Raji (cell line): ENCODE results near the gene ANKHD1.

Experiments
- POLR2A ChIP-seq: IDR thresholded peaks from 2 replicates; pipeline ENCODE4 v1.6.1; 2011; ENCODE audit warnings: low read depth, low read length, control low read depth; ENCODE audit not compliant: insufficient read depth

ANKHD1 gene

DNA sequence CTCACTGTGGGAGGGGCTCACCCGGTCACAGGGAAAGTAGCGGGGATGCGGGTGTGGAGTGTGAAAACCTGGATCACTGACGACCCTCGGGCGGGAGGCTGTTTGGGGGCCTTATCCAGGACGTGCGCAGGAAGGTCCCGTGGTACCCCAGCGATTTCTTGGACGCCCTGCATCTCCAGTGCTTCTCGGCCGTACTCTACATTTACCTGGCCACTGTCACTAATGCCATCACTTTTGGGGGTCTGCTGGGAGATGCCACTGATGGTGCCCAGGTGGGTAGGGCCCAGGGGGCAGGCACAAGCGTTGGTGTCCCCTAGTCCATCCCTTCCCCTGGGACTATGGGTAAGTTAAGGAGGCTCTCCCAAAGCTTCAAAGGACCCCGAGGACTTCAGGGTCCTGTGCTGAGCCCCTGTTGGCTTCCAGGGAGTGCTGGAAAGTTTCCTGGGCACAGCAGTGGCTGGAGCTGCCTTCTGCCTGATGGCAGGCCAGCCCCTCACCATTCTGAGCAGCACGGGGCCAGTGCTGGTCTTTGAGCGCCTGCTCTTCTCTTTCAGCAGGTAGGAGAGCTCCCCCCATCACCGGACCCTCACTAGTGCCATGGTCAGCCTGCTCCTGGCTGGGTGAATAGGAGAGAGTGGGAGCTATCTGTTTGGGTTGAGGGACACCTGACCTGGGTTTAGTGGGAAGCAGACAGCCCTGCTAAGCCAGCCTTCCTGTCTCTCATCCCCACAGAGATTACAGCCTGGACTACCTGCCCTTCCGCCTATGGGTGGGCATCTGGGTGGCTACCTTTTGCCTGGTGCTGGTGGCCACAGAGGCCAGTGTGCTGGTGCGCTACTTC is 37.8 kb upstream of the ANKHD1 start:
- TF ChIP-seq POLR2A = no peak

DNA sequence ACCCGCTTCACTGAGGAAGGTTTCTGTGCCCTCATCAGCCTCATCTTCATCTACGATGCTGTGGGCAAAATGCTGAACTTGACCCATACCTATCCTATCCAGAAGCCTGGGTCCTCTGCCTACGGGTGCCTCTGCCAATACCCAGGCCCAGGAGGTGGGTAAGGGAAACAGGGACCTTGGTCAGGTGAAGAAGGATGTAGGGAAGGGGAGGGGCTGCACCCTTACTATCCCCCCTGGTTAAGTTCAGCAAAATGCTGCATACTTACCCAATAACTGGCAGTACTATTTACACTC is 37.2 kb upstream of the ANKHD1 start:
- no peak for TF ChIP-seq POLR2A

DNA sequence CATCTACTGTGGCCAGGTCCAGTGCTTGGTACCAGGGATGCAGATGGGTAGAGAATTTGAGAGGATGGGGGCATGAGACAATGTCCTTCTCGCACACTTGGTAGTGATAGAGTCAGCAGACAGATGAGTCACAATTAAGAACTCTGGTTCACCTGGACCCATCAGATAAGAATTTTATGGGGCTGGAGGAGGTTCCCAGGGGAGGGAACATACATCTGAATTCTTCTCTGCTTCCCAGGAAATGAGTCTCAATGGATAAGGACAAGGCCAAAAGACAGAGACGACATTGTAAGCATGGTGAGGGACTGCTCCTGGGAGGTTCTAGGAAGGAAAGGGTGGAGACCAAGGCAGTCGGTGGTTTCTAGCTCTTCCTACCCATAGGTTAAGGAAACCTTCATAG is 36.4 kb upstream of the ANKHD1 start:
- TF ChIP-seq POLR2A = no peak

DNA sequence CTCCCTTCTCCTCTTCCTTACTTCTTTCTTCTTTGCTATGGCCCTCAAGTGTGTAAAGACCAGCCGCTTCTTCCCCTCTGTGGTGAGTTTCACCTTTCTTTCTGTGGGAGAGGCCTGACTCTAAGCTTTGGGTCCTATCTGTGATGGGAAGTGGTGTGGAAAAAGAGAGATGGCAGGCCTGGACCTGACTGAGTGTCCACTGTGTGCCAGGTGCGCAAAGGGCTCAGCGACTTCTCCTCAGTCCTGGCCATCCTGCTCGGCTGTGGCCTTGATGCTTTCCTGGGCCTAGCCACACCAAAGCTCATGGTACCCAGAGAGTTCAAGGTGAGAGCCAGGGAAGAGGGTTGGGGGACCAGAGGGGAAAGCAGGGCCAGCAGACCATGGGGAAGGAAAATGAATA is 35.7 kb upstream of the ANKHD1 start:
- no peak for TF ChIP-seq POLR2A

DNA sequence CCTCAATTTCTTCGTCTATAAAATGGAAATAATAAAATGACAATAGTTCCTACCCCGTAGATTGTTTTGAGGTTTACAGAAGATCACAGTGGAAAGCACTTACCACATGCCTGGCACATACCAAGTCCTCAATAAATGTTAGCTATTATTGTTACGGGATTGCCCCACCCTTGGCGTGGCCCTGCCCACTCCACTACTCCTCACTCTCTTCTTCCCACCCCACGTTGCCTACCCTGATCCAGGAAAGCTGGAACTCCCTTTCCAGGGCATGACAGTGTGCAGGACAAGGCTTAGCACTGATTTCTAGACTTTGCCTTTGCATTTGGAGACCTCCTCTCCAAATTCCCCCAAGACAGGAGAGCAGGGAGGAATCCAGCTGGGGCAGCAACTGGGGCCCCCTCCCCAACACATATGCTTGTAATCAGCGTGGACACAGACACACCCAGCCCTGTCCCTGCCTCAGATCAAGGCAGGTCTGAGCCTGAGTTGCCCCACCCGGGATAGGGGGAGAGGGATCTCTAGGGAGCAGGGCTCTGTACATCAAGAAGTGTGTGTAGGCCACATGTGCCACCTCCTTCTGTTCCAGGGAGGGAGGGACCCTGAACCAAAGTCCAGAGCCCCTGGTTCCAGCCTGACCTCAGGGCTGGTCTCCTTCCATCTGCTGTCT is 34.9 kb upstream of the ANKHD1 start:
- TF ChIP-seq POLR2A = no peak

DNA sequence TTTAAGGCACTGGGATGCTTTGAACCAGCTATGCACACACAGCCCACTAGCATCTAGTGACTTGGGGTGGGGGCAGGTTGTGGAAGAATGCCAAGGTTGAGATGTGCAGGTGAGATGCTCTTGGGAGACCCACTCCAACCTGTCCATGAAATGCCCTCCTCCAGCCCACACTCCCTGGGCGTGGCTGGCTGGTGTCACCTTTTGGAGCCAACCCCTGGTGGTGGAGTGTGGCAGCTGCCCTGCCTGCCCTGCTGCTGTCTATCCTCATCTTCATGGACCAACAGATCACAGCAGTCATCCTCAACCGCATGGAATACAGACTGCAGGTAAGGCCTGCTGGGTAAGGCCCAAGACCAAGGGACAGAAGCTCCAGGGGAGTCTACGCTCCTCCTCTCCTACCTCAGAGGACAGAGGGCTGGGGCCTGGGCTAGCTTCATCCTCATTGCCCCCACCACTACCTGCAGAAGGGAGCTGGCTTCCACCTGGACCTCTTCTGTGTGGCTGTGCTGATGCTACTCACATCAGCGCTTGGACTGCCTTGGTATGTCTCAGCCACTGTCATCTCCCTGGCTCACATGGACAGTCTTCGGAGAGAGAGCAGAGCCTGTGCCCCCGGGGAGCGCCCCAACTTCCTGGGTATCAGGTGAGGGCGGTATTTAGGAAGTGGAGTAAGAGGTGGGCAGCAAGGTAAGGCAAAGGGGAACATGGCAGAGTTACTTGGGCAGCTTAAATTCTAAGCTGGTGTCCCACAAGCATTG is 34.2 kb upstream of the ANKHD1 start:
- no peak for TF ChIP-seq POLR2A

DNA sequence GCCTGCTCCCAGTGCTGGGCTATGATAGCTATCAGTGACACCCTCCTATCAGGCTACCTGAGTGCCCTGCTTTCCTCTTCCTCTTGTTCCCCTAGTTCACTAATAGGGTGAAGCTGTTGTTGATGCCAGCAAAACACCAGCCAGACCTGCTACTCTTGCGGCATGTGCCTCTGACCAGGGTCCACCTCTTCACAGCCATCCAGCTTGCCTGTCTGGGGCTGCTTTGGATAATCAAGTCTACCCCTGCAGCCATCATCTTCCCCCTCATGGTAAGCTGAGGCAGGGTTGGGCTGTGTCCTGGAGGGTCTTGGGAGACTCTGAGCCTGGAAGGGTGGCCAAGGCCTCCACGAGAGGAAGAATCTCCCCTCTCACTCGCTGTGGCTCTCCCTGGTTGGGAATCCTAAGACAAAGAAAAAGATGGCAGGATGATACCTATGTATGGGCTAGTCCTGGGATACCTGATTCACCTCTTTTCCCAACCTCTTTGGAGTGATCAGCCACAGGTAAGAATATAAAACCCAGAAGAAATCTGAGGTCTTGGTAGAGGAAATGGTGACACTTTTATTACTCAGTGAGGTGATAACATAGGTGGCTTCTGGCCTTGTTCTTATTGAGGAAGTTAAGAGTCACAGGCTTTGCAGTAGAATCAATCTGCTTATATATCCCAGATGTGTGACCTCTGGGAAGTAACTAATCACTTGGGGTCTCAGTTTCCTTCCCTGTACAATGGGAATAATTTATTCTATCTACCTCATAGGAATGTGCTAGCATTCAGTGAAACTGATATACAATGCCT is 30.1 kb upstream of the ANKHD1 start:
- no peak for TF ChIP-seq POLR2A

DNA sequence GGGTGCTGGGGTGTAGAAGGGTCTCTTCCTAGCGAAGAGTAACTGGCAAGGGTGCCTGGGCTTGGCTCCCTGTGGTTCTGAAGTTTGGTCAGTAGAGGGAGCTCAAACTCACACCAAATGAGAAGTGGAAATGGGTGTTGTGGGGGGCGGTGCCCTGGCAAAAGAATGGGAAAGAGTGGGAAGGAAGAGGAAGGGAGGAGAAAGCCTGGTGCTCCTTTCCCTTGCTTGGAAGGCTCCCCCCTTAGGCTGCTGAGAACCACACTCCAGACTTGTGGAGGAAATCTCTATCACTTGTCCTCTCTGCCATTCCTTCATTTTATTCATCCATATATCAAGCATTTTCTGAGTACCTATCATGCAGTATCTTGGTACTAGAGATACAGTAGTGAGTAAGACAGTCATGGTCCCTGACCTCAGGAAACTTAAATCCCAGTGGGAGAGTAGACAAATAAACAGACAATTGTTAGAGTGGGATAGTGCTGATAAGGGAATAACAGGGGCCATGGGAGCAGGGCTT is 28.6 kb upstream of the ANKHD1 start:
- no peak for TF ChIP-seq POLR2A

DNA sequence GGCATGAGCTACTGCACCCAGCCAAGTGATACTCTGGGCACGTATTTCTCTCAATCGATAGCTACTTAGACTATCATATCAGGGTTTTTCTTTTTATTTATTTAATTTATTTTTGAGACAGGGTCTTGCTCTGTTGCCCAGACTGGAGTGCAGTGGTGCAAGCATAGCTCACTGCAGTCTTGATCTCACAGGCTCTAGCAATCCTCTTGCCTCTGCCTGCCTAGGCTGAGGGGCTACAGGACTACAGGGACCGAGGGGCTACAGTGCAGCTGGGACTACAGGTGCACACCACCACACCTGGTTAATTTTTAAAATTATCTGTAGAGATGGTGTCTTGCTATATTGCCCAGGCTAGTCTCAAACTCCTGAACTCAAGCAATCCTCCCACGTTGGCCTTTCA is 20.3 kb upstream of the ANKHD1 start:
- TF ChIP-seq POLR2A = no peak

DNA sequence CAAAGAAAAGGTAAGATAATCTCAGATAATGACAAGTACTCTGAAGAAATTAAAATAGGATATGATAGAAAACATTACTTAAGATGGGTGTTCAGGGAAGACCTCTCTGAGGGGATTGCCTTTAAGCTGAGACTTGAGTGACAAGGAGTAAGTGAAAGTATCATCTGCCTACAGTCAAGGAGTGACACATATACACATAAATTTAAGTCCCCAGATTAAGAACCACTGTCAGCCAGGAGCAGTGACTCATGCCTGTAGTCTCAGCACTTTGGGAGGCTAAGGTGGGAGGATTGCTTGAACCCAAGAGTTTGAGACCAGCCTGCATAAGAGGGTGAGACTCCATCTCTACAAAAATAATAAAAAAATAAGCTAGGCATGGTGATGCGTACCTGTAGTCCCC is 19.7 kb upstream of the ANKHD1 start:
- TF ChIP-seq POLR2A = no peak

DNA sequence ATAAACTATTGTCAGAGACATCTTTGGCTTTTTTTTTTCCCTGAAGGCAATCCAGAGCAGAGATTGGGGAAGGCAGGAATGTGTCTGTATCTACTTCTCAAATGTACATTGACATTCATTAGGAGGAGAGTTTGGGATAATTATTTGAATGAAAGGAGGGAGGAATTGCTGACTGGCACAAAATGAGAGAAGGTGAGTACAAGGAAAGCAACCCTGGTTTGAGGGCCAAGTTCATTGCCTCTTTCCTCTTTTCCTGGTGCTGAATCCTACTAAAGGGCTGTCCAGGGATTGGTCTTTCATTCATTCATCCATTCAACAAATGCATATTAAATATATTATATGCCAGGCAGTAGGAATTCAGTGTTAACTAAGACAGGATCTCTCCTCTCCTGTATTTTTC is 18.8 kb upstream of the ANKHD1 start:
- TF ChIP-seq POLR2A = no peak

DNA sequence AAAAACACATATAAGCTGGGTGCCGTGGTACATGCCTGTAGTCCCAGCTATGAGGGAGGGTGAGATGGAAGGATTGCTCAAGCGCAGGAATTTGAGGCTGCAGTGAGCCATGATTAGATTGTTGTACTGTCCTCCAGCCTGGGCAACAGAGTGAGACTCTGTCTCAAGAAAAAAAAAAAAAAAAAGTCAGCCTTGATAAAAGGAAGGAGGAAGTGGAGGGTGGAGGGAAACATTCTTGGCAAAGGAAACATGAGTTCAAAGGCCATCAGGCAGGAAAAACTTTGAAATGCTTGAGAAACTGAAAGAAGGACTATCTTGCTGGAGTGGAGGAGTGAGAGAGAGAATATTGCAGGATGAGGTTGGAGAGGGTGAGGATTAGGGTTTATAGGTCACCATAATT is 18.3 kb upstream of the ANKHD1 start:
- no peak for TF ChIP-seq POLR2A

DNA sequence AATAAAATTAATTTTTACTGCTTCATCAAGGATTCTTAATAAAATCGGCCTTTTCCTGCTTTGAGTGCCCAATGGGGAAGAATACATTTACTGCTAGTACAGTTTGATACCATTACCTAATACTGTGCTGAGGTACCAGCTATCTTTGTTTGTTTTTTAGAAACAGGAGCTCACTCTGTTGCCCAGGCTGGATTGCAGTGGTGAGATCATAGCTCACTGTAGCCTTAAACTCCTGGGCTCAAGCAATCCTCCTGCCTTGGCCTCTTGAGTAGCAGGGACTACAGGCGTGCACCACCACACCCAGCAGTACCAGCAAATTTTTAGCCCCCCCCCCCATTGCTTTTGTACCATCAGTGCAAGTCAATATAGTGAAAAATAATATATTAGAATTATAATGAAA is 13.6 kb upstream of the ANKHD1 start:
- TF ChIP-seq POLR2A = no peak

DNA sequence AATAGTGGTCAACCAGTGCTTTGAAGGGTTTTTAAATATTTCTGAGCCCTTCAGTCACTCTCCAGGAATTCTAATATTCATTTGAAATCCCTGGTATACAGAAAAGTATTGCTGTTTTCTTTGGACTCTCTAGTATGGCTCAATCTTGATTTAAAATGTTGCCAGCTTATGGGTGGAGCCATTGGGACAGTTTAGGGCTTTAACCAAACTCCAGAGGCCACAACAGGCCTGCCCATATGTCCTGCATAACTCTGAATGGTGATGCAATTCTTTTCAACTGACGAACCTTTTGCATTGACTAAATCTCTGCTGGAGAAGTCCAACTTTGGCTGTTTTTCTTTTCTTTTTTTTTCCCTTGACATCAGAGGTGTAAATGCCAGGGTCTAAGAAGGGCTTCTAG is 10.3 kb upstream of the ANKHD1 start:
- no peak for TF ChIP-seq POLR2A

DNA sequence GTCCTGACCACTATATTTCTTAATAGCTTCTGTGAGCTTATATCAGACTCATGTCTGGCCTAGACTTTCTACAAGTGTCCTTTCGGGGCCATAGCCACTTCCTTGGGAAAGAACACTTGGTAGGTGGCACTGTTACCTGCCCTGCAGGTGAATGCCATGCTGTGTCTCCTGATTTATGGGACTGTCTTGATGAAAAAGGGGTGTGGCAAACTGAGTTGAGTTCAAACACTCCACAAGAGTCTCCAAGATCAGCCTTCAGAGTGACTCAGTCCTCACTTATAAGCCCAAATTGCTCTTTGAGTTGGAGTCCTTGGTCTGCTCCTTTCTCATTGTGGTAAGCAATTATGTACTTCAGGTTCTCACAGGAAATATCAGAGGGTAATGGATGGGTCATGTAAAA is 9.9 kb upstream of the ANKHD1 start:
- TF ChIP-seq POLR2A = no peak
